Ovary (tissue), 3 donors: Measurements from ENCODE around the gene ZNF80.

Experiments
- POLR2A ChIP-seq: fragments of 450-650 bp; IDR thresholded peaks from one replicate; pipeline ENCODE4 v1.6.1; 2017; ENCODE audit warnings: antibody characterized with exemption, mild to moderate bottlenecking, moderate library complexity
- TF ChIP-seq, protein P1 (sequence below), 3 donors: fragments of 450-650 bp in 2 of 3; fragments of 200-600 bp in 1 of 3; IDR thresholded peaks; one replicate each; pipeline versions ENCODE4 v1.5.1 to v1.8.0; 2016 to 2022; ENCODE audit warnings: antibody characterized with exemption in 3 of 3, mild to moderate bottlenecking in 1 of 3
- donor health status: DM: no; HTN: no; CAD: no.

DNA sequence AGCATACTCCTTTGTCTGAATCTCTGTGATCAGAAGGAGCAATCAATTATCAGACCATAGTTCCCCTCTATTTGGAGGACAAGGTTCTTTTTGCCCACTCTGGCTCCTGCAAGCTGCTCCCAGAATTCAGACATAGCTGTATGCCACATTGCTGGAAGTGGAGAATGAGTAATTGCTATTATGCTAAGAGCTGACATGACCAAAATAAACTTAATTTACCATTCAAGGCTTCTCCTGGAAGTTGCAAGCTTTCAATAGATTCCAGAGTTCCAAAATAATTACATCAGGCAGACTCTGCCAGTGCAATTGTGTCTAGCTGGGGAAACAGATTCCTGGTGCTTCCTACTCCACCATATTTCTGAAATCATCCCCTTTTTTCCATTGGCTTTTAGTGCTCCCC lies 50.9 kb downstream of the ZNF80 start:
- no peak for TF ChIP-seq POLR2A
- TF ChIP-seq, protein P1, sequence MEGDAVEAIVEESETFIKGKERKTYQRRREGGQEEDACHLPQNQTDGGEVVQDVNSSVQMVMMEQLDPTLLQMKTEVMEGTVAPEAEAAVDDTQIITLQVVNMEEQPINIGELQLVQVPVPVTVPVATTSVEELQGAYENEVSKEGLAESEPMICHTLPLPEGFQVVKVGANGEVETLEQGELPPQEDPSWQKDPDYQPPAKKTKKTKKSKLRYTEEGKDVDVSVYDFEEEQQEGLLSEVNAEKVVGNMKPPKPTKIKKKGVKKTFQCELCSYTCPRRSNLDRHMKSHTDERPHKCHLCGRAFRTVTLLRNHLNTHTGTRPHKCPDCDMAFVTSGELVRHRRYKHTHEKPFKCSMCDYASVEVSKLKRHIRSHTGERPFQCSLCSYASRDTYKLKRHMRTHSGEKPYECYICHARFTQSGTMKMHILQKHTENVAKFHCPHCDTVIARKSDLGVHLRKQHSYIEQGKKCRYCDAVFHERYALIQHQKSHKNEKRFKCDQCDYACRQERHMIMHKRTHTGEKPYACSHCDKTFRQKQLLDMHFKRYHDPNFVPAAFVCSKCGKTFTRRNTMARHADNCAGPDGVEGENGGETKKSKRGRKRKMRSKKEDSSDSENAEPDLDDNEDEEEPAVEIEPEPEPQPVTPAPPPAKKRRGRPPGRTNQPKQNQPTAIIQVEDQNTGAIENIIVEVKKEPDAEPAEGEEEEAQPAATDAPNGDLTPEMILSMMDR (IDR thresholded peaks at IDR 0.05) = no peak
